Vagina (tissue), 2 donors: ENCODE results near the gene NAA38. TPM values are rescaled to one million over a fixed set of nuclear protein-coding genes. Genes with fewer than 3 reads are reported as not detected.
A peak's percentile ranks its signal among the peaks of the same experiment; 100 is the strongest.

ENCODE experiments used
- DNase-seq, 2 donors: peaks; one replicate each; pipeline ENCODE4 v3.0.0-alpha.2; 2017; ENCODE audit errors: extremely low spot score in 2 of 2
- H3K27ac ChIP-seq: fragments of 200-600 bp; sonication (generic); one replicate; pipeline ENCODE4 v1.5.1; 2019
- H3K27me3 ChIP-seq: fragments of 200-600 bp; sonication (generic); one replicate; pipeline ENCODE4 v1.5.1; 2019
- H3K36me3 ChIP-seq, 2 donors: fragments of 200-600 bp; sonication (generic); one replicate each; pipeline ENCODE4 v1.5.1; 2017 to 2019
- H3K4me1 ChIP-seq: fragments of 200-600 bp; sonication (generic); one replicate; pipeline ENCODE4 v1.5.1; 2019
- H3K4me3 ChIP-seq, 2 donors: fragments of 200-600 bp; sonication (generic); 1 replicate in 1 of 2; 2 replicates in 1 of 2; pipeline ENCODE4 v1.5.1; 2016 to 2019
- H3K9me3 ChIP-seq: fragments of 200-600 bp; sonication (generic); one replicate; pipeline ENCODE4 v1.5.1; 2019
- CTCF ChIP-seq, 3 experiments: fragments of 450-650 bp in 2 of 3; fragments of 200-600 bp in 1 of 3; sonication (generic) in 1 of 3; IDR thresholded peaks; one replicate each; pipeline ENCODE4 v1.5.1; 2017 to 2019; ENCODE audit warnings: antibody characterized with exemption in 3 of 3, mild to moderate bottlenecking in 2 of 3, moderate library complexity in 2 of 3
- POLR2A ChIP-seq, 2 donors: fragments of 450-650 bp; IDR thresholded peaks; one replicate each; pipeline ENCODE4 v1.6.1; 2017; ENCODE audit warnings: antibody characterized with exemption in 2 of 2, mild to moderate bottlenecking in 2 of 2, moderate library complexity in 2 of 2
- POLR2AphosphoS5 ChIP-seq, 2 donors: sonication (generic); formaldehyde crosslinking; IDR thresholded peaks; one replicate each; pipeline ENCODE4 v1.9.0; 2017; ENCODE audit warnings: antibody characterized with exemption in 2 of 2, mild to moderate bottlenecking in 2 of 2, low read depth in 1 of 2; ENCODE audit not compliant: insufficient read depth in 1 of 2
- intact Hi-C: fragments of 100-400 bp; cut with DNase I; formaldehyde crosslinking; loops from one replicate; pipeline ENCODE4 v1.15.1; 2023
- total RNA-seq: library from RNA; depleted of rRNA; stranded (reverse); fragments of >200 nt; gene quantifications from one replicate; pipeline ENCODE4 v1.2.3, GENCODE V29; 2016

The NAA38 gene
- total RNA-seq, result 83.5 TPM

GRCh38 chr17:7856811-7857712, at the start of gene NAA38:
Gene NAA38, minus strand, starts transcription at chr17:7857559. Its CDS starts 96 bp downstream, at chr17:7857463.
- peak; percentile 96 to 99 for DNase-seq
- Histone ChIP-seq H3K36me3 (peaks cover 0 to 12% of the 10 kb centered on the region in 2 donors), H3K4me3 (peak within 1 kb of the TSS; percentile 53 to 72), H3K9me3 (no peaks in the 10 kb centered on the region), H3K27ac (peak within 1 kb of the TSS; percentile 85), H3K27me3 (no peaks in the 10 kb centered on the region), H3K4me1 (peaks cover 38% of the 10 kb centered on the region)
- intact Hi-C loops, result loop anchor here (5.0 kb wide), 1 partner anchor 35 kb away; no protein-coding TSS in a partner anchor
- peak in 2 of 3 experiments; percentile 11 to 31 for TF ChIP-seq CTCF (IDR thresholded peaks at IDR 0.05)
- TF ChIP-seq POLR2AphosphoS5 (IDR thresholded peaks at IDR 0.05; ENCODE audit: insufficient read depth in 1 of 2, low read depth in 1 of 2), result peak; percentile 62 to 92
- peak in 1 of 2 donors; percentile 54 for TF ChIP-seq POLR2A (IDR thresholded peaks at IDR 0.05)

GRCh38 chr17:7903154-7904103, 46.1 kb upstream of the NAA38 start:
- no peak for TF ChIP-seq CTCF (IDR thresholded peaks at IDR 0.05)
- TF ChIP-seq POLR2A (IDR thresholded peaks at IDR 0.05), result no peak
- no peak for TF ChIP-seq POLR2AphosphoS5 (IDR thresholded peaks at IDR 0.05; ENCODE audit: insufficient read depth in 1 of 2, low read depth in 1 of 2)
- Histone ChIP-seq H3K9me3 (no peaks in the 10 kb centered on the region), H3K27me3 (no peaks in the 10 kb centered on the region), H3K27ac (no peak overlapping the region), H3K36me3 (peaks cover 0 to 100% of the 10 kb centered on the region in 2 donors), H3K4me3 (no peak overlapping the region), H3K4me1 (no peaks in the 10 kb centered on the region)
- intact Hi-C loops, result no loop called here
- no peak for DNase-seq

- Histone ChIP-seq H3K36me3 (peaks cover 0 to 96% of the 10 kb centered on the region in 2 donors), H3K9me3 (no peaks in the 10 kb centered on the region), H3K4me1 (no peaks in the 10 kb centered on the region), H3K27ac (no peak overlapping the region), H3K4me3 (no peak overlapping the region), H3K27me3 (no peaks in the 10 kb centered on the region)
- intact Hi-C loops, result no loop called here
- TF ChIP-seq CTCF (IDR thresholded peaks at IDR 0.05), result peak in 1 of 3 experiments; percentile 27
- TF ChIP-seq POLR2AphosphoS5 (IDR thresholded peaks at IDR 0.05; ENCODE audit: insufficient read depth in 1 of 2, low read depth in 1 of 2), result no peak
- TF ChIP-seq POLR2A (IDR thresholded peaks at IDR 0.05), result no peak
- no peak for DNase-seq
Observed at GRCh38 chr17:7897773-7898172, 40.4 kb upstream of the NAA38 start.

- TF ChIP-seq POLR2A (IDR thresholded peaks at IDR 0.05) (no peak), POLR2AphosphoS5 (IDR thresholded peaks at IDR 0.05; ENCODE audit: insufficient read depth in 1 of 2, low read depth in 1 of 2) (no peak), CTCF (IDR thresholded peaks at IDR 0.05) (no peak)
- Histone ChIP-seq H3K4me1 (no peaks in the 10 kb centered on the region), H3K27ac (no peak overlapping the region), H3K36me3 (peaks cover 0 to 94% of the 10 kb centered on the region in 2 donors), H3K27me3 (no peaks in the 10 kb centered on the region), H3K4me3 (no peak overlapping the region), H3K9me3 (no peaks in the 10 kb centered on the region)
- intact Hi-C loops, result no loop called here
- DNase-seq, result no peak
Observed at GRCh38 chr17:7897090-7897489, 39.7 kb upstream of the NAA38 start.
